Upper lobe of right lung (tissue), 1 donor: Measurements from ENCODE around the gene ABHD18. TPM values are rescaled to one million over a fixed set of nuclear protein-coding genes. Genes with fewer than 3 reads are reported as not detected.

Source experiments
- ATAC-seq: fragments of 200-7000 bp; cut with Tn5 transposase; one replicate; pipeline ENCODE4 v1.9.1; 2020; ENCODE audit warnings: mild to moderate bottlenecking, moderate library complexity
- DNase-seq: peaks from one replicate; pipeline ENCODE4 v3.0.0-alpha.2; 2020
- H3K27ac ChIP-seq: fragments of 200-600 bp; one replicate; pipeline ENCODE4 v1.8.0; 2022
- H3K27me3 ChIP-seq: fragments of 200-600 bp; one replicate; pipeline ENCODE4 v1.8.0; 2022; ENCODE audit warnings: mild to moderate bottlenecking
- H3K36me3 ChIP-seq: fragments of 200-600 bp; one replicate; pipeline ENCODE4 v1.8.0; 2022
- H3K4me1 ChIP-seq: fragments of 200-600 bp; one replicate; pipeline ENCODE4 v1.8.0; 2022
- H3K4me3 ChIP-seq: fragments of 200-600 bp; one replicate; pipeline ENCODE4 v1.8.0; 2022; ENCODE audit warnings: mild to moderate bottlenecking
- H3K9me3 ChIP-seq: fragments of 200-600 bp; one replicate; pipeline ENCODE4 v1.8.0; 2022
- intact Hi-C: fragments of 100-400 bp; cut with DNase I; formaldehyde crosslinking; loops from one replicate; pipeline ENCODE4 v1.11.0; 2022
- total RNA-seq: library from RNA; stranded (reverse); fragmentation: NEBNext Ultra II Directional; extraction: Animal tissue kit (Norgen Biotek cat#: 25700); gene quantifications from one replicate; pipeline ENCODE4 v1.2.1, GENCODE V29; 2021
- TF ChIP-seq, protein P1 (sequence below): fragments of 200-600 bp; IDR thresholded peaks from one replicate; pipeline ENCODE4 v1.8.0; 2022; ENCODE audit warnings: antibody characterized with exemption
- donor health status: DM: no; HTN: yes; CAD: no; lungs with severe emphysema.

The ABHD18 gene
- total RNA-seq, 1 donor from 2014 or later: 14.4 TPM

DNA sequence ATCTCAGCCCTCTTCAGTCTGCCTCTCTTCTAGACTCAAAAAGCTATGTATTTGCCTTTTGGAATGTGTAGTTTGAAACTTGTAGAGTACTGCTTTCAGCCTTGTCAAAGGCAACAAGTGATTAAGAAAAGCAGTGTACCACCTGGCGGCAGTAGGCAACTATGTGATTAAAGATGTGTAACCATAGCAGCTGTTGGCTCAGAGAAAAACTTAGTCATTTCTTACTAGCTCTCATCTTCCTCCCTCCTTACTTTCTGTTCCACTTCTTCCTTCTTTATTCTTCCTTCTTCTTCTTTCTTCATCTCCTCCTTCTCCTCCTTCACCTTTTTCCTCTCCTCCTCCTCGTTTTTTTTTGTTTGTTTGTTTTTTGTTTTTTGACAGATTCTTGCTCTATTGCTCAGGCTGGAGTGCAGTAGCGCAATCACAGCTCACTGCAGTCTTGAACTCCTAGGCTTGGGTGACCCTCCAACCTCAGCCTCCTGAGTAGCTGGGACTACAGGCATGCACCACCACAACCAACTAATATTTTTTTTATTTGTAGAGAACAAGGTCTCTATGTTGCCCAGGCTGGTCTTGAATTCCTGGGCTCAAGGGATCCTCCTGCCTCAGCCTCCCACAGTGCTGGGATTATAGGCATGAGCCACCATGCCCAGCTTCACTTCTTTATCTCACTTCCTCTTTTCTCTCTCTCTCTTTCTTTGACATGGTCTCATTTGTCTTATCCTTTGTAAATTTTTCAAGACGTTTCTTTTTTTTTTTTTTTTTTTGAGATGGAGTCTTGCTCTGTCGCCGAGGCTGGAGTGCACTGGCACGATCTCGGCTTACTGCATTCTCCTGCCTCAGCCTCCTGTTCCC, 32.6 kb downstream of the ABHD18 start:
- peak; percentile 75 for ATAC-seq

DNA sequence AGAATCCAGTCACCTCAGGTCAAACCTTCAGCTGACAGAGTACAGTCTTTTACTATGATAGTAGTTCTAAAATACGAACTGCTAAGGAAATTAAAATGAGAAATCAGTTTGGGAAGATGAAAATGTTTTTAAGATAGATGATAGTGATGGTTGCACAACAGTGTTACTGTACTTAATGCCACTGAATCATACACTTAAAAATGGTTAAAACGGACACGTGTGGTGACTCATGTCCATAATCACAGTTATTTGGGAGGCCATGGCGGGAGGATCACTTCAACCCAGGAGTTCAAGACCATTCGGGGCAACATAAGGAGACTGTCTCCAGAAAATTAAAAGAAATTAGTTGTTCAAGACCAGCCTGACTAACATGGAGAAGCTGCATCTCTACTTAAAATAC, 41.4 kb downstream of the ABHD18 start:
- H3K4me1 ChIP-seq: no peaks in the 10 kb centered on the region
- no peak overlapping the region for H3K4me3 ChIP-seq
- DNase-seq: no peak
- no peak overlapping the region for H3K27ac ChIP-seq
- H3K9me3 ChIP-seq: no peaks in the 10 kb centered on the region
- TF ChIP-seq, protein P1, sequence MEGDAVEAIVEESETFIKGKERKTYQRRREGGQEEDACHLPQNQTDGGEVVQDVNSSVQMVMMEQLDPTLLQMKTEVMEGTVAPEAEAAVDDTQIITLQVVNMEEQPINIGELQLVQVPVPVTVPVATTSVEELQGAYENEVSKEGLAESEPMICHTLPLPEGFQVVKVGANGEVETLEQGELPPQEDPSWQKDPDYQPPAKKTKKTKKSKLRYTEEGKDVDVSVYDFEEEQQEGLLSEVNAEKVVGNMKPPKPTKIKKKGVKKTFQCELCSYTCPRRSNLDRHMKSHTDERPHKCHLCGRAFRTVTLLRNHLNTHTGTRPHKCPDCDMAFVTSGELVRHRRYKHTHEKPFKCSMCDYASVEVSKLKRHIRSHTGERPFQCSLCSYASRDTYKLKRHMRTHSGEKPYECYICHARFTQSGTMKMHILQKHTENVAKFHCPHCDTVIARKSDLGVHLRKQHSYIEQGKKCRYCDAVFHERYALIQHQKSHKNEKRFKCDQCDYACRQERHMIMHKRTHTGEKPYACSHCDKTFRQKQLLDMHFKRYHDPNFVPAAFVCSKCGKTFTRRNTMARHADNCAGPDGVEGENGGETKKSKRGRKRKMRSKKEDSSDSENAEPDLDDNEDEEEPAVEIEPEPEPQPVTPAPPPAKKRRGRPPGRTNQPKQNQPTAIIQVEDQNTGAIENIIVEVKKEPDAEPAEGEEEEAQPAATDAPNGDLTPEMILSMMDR: no peak
- no peaks in the 10 kb centered on the region for H3K27me3 ChIP-seq
- intact Hi-C loops: no loop called here
- ATAC-seq: no peak
- H3K36me3 ChIP-seq: peaks cover 19% of the 10 kb centered on the region

More for the DNA sequence above, 32.6 kb downstream of the ABHD18 start:
- Histone ChIP-seq H3K9me3 (no peaks in the 10 kb centered on the region), H3K27me3 (no peaks in the 10 kb centered on the region), H3K36me3 (no peaks in the 10 kb centered on the region), H3K4me3 (no peak overlapping the region), H3K4me1 (no peaks in the 10 kb centered on the region), H3K27ac (no peak overlapping the region)
- intact Hi-C loops: no loop called here
- no peak for DNase-seq
- TF ChIP-seq, protein P1: peak; percentile 17

DNA sequence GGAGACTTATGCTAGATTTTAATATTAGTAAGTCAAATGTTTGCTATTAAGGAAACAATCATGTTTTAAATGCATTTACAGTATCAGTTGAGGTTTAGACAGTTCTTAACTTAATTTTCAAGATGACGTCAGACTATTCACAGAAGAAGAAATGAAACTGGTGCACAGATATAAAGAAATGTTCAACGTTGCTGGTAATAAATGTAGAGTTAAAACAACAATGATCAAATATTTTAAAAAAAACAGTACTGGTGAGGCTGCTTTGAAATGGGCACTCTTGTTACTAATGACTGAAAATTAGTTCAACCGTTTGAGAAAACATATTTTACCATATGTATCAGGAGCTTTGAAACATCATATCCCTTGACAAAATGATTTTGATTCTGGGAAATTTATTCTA, 44.2 kb downstream of the ABHD18 start:
- no peaks in the 10 kb centered on the region for H3K4me1 ChIP-seq
- peaks cover 24% of the 10 kb centered on the region for H3K36me3 ChIP-seq
- no peak overlapping the region for H3K27ac ChIP-seq
- no peaks in the 10 kb centered on the region for H3K9me3 ChIP-seq
- H3K27me3 ChIP-seq: no peaks in the 10 kb centered on the region
- ATAC-seq (no peak), DNase-seq (no peak)
- intact Hi-C loops: no loop called here
- TF ChIP-seq, protein P1: no peak
- no peak overlapping the region for H3K4me3 ChIP-seq

DNA sequence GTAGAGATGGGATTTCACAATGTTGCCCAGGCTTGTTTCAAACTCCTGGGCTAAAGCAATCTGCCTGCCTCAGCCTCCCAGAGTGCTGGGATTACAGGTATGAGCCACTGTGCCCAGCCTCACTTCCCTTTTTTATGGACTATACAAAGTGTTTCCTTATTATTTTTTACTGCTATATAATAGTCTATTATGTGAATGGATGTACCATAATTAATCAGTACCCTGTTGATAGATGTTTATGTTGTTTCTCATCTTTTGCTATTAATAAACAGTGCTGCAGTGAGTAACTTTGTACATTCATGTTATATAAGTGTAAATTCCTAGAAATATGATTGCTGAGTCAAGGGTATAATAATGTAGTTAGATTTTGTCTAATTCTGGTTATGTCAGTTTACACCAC, 60.1 kb downstream of the ABHD18 start:
- Histone ChIP-seq H3K27me3 (no peaks in the 10 kb centered on the region), H3K4me1 (no peaks in the 10 kb centered on the region), H3K36me3 (peaks cover 60% of the 10 kb centered on the region), H3K9me3 (no peaks in the 10 kb centered on the region), H3K4me3 (no peak overlapping the region), H3K27ac (no peak overlapping the region)
- ATAC-seq: no peak
- intact Hi-C loops: no loop called here
- no peak for DNase-seq
- TF ChIP-seq, protein P1: no peak

DNA sequence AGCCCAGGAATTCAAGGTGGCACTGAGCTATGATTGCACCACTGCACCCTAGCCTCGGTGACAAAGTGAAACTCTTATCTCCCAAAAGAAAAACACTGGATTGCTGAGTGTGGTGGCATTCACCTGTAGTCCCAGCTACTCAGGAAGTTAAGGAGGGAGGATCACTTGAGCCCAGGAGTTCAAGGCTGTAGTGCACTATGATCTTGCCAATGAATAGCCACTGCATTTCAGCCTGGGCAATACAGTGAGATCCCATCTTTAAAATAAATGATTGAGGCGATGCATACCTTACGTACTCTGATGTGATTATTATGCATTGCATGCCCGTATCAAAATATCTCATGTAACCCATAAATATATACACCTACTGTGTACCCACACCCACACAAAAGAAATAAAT, 64.7 kb downstream of the ABHD18 start:
- no peak overlapping the region for H3K4me3 ChIP-seq
- intact Hi-C loops: no loop called here
- no peaks in the 10 kb centered on the region for H3K4me1 ChIP-seq
- H3K27ac ChIP-seq: no peak overlapping the region
- TF ChIP-seq, protein P1: no peak
- ATAC-seq: no peak
- H3K27me3 ChIP-seq: no peaks in the 10 kb centered on the region
- DNase-seq: no peak
- H3K9me3 ChIP-seq: no peaks in the 10 kb centered on the region
- H3K36me3 ChIP-seq: peaks cover 36% of the 10 kb centered on the region
